ENCODE measurements around the gene RPS6KA2.

DNA sequence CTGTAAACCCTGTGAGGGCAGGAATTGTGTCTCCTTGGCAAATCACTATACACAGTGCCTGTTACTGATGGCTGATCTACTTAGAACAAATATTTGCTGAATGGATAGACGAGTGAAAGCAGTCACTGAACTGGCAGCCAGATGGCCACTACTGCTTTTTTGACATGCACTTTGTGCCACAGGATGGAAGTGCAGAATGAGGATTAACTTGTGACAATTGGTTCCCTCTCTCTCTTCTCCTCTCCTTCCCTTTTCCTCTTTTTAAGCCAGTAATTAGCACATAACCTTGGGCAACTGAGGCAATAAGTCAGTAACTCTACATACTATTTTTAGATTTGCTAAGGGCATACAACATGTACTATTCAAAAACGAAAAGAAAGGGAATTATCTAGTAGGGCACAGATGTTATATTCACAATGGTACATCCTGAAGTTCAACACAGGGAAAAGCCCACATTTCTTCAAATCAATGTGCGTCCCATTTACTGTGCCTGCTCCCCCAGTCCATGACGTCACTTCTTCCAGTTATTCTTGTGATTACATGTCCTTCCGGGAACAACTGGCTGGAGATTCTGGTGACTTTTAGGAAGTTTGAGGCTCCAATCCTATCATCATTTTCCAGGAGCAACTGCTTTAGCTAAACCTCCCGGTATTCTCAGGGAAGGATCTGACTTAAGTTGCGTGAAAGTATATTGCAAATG lies 17.0 kb upstream of the RPS6KA2 start:
- TF ChIP-seq EZH2 (IDR thresholded peaks at IDR 0.05; ENCODE audit: insufficient read depth, poor library complexity, severe bottlenecking) = no peak
- TF ChIP-seq EZH2phosphoT487 (IDR thresholded peaks at IDR 0.05; ENCODE audit: insufficient read depth, low read depth) = no peak

All from GM23248 (cell line).